DOHH2 (cell line): ENCODE data around the gene SRCAP.

Experiments
- CTCF ChIP-seq: fragments of 200-600 bp; sonication (generic); IDR thresholded peaks from one replicate; pipeline ENCODE4 v1.5.1; 2014; ENCODE audit warnings: antibody characterized with exemption, mild to moderate bottlenecking, low read depth, low read length; ENCODE audit not compliant: poor library complexity, severe bottlenecking
- EZH2phosphoT487 ChIP-seq: fragments of 200-600 bp; sonication (generic); IDR thresholded peaks from 2 replicates; pipeline ENCODE4 v1.6.1; 2017; ENCODE audit warnings: borderline replicate concordance, mild to moderate bottlenecking, antibody characterized with exemption, low read length, moderate library complexity, mixed read lengths

- no peak for TF ChIP-seq CTCF
- no peak for TF ChIP-seq EZH2phosphoT487
Measured at GRCh38 chr16:30777591-30778297, 78.8 kb downstream of the SRCAP start.
